Lower leg skin (tissue), 4 donors: Measurements from ENCODE around the gene PTGS1. TPM values are rescaled to one million over a fixed set of nuclear protein-coding genes. Genes with fewer than 3 reads are reported as not detected.
A peak's percentile ranks its signal among the peaks of the same experiment; 100 is the strongest.

Experiments
- DNase-seq, 2 donors: peaks; one replicate each; pipeline ENCODE4 v3.0.0-alpha.2; 2019; ENCODE audit warnings: low spot score in 2 of 2
- H3K4me3 ChIP-seq: fragments of 200-600 bp; sonication (generic); 2 replicates; pipeline ENCODE4 v1.5.1; 2017; ENCODE audit warnings: mild to moderate bottlenecking, low read depth; ENCODE audit not compliant: poor library complexity, severe bottlenecking
- CTCF ChIP-seq, 3 donors: fragments of 450-650 bp; IDR thresholded peaks; one replicate each; pipeline ENCODE4 v1.5.1; 2016; ENCODE audit warnings: antibody characterized with exemption in 3 of 3, mild to moderate bottlenecking in 3 of 3, moderate library complexity in 2 of 3
- POLR2A ChIP-seq, 2 donors: fragments of 450-650 bp; IDR thresholded peaks; one replicate each; pipeline ENCODE4 v1.6.1; 2016 to 2017; ENCODE audit warnings: antibody characterized with exemption in 2 of 2, mild to moderate bottlenecking in 1 of 2, moderate library complexity in 1 of 2
- WGBS, 2 donors: methylation state at CpG; one replicate each; pipeline ENCODE4 v1.1.5; 2018; 5-methylcytosine and 5-hydroxymethylcytosine counted together
- intact Hi-C: fragments of 100-400 bp; cut with DNase I; formaldehyde crosslinking; loops from one replicate; pipeline ENCODE4 v1.15.0; 2023; ENCODE audit warnings: low total_unique reads
- total RNA-seq, 4 donors: library from RNA; depleted of rRNA; stranded (reverse); fragments of >200 nt; gene quantifications; one replicate each; pipeline ENCODE4 v1.1.0, GENCODE V29; 2016

Gene PTGS1
- total RNA-seq, 4 donors from 2014 or later = 62.9 to 110 (median 84.8) TPM

GRCh38 chr9:122392714-122393113 is 21.9 kb downstream of the PTGS1 start:
- 54 to 70% methylated on average over 2 of the region's 2 CpGs for WGBS, 2 donors
- H3K4me3 ChIP-seq = no peak overlapping the region
- intact Hi-C loops = no loop called here
- DNase-seq = no peak
- TF ChIP-seq POLR2A (IDR thresholded peaks at IDR 0.05) (no peak), CTCF (IDR thresholded peaks at IDR 0.05) (no peak)

- TF ChIP-seq CTCF (IDR thresholded peaks at IDR 0.05) = no peak
- no peak for TF ChIP-seq POLR2A (IDR thresholded peaks at IDR 0.05)
- 75 to 80% methylated on average over 8 of the region's 8 CpGs for WGBS, 2 donors
- intact Hi-C loops = no loop called here
- DNase-seq = no peak
- no peak overlapping the region for H3K4me3 ChIP-seq
These were observed 22.6 kb downstream of the PTGS1 start for GRCh38 chr9:122393284-122393983.

- peak; percentile 50 to 86 for DNase-seq
- WGBS, 2 donors = 20 to 25% methylated on average over 9 of the region's 9 CpGs
- no peak overlapping the region for H3K4me3 ChIP-seq
- TF ChIP-seq CTCF (IDR thresholded peaks at IDR 0.05) = no peak
- TF ChIP-seq POLR2A (IDR thresholded peaks at IDR 0.05) = no peak
- intact Hi-C loops = no loop called here
These were observed 23.7 kb downstream of the PTGS1 start for GRCh38 chr9:122394265-122395125.

GRCh38 chr9:122396614-122397148 is 25.9 kb downstream of the PTGS1 start:
- no peak overlapping the region for H3K4me3 ChIP-seq
- no peak for TF ChIP-seq POLR2A (IDR thresholded peaks at IDR 0.05)
- TF ChIP-seq CTCF (IDR thresholded peaks at IDR 0.05) = no peak
- intact Hi-C loops = no loop called here
- DNase-seq = no peak
- 86 to 93% methylated on average over 2 of the region's 2 CpGs for WGBS, 2 donors

GRCh38 chr9:122397749-122398148 is 26.9 kb downstream of the PTGS1 start:
- no peak overlapping the region for H3K4me3 ChIP-seq
- TF ChIP-seq POLR2A (IDR thresholded peaks at IDR 0.05) (no peak), CTCF (IDR thresholded peaks at IDR 0.05) (no peak)
- no peak for DNase-seq
- 95 to 97% methylated on average over 2 of the region's 2 CpGs for WGBS, 2 donors
- intact Hi-C loops = no loop called here
